GM12872 (cell line): ENCODE measurements around the gene DGKB.

Experiments
- CTCF ChIP-seq: IDR thresholded peaks from 3 replicates; pipeline ENCODE4 v1.5.1; 2011; ENCODE audit warnings: low read depth, mild to moderate bottlenecking, low read length, moderate library complexity; ENCODE audit not compliant: insufficient read depth

The DGKB gene

GRCh38 chr7:14115701-14116100 is 786.9 kb downstream of the DGKB start:
- no peak for TF ChIP-seq CTCF

GRCh38 chr7:14104861-14105260 is 797.7 kb downstream of the DGKB start:
- no peak for TF ChIP-seq CTCF

- TF ChIP-seq CTCF = no peak
Observed at GRCh38 chr7:14096159-14096558, 806.4 kb downstream of the DGKB start.

- TF ChIP-seq CTCF = no peak
Observed at GRCh38 chr7:14095233-14095950, 807.2 kb downstream of the DGKB start.
